Neural cell (in vitro differentiated cells): ENCODE data around the gene GRK1. TPM values are rescaled to one million over a fixed set of nuclear protein-coding genes. Genes with fewer than 3 reads are reported as not detected.

Source experiments
- H2AFZ ChIP-seq: fragments of 200-600, 300-800 bp; sonication (generic), shearing (Covaris generic); 2 replicates; pipeline ENCODE4 v1.6.0; 2014; ENCODE audit warnings: low read depth, mild to moderate bottlenecking, antibody characterized with exemption, low read length, moderate library complexity
- H3F3A ChIP-seq: fragments of 200-600 bp; shearing (Covaris generic); 2 replicates; pipeline ENCODE4 v1.6.1; 2016; ENCODE audit warnings: mild to moderate bottlenecking, moderate library complexity, mixed read lengths, antibody characterized with exemption, low read length; ENCODE audit not compliant: insufficient read depth, poor library complexity, severe bottlenecking
- H3K27ac ChIP-seq: fragments of 200-600, 300-800 bp; sonication (generic), shearing (Covaris generic); 2 replicates; pipeline ENCODE4 v1.5.1; 2014; ENCODE audit warnings: mild to moderate bottlenecking, low read length, moderate library complexity
- H3K27me3 ChIP-seq: fragments of 300-800, 200-600 bp; sonication (generic), shearing (Covaris generic); 2 replicates; pipeline ENCODE4 v1.6.0; 2014; ENCODE audit warnings: mild to moderate bottlenecking, low read depth, low read length, moderate library complexity; ENCODE audit not compliant: insufficient read depth
- H3K36me3 ChIP-seq: fragments of 300-800, 200-600 bp; sonication (generic), shearing (Covaris generic); 2 replicates; pipeline ENCODE4 v1.5.1; 2014; ENCODE audit warnings: mild to moderate bottlenecking, antibody characterized with exemption, low read length, moderate library complexity; ENCODE audit not compliant: insufficient read depth
- H3K4me2 ChIP-seq: fragments of 300-800, 200-600 bp; sonication (generic), shearing (Covaris generic); 2 replicates; pipeline ENCODE4 v1.6.0; 2014; ENCODE audit warnings: mild to moderate bottlenecking, low read length
- H3K4me3 ChIP-seq: fragments of 300-800, 200-600 bp; sonication (generic), shearing (Covaris generic); 2 replicates; pipeline ENCODE4 v1.5.1; 2014; ENCODE audit warnings: mild to moderate bottlenecking, low read length, moderate library complexity
- H3K79me2 ChIP-seq: fragments of 200-600 bp; shearing (Covaris generic); replicated peaks from 2 replicates; pipeline ENCODE4 v1.6.0; 2014; ENCODE audit warnings: mild to moderate bottlenecking, low read length, moderate library complexity; ENCODE audit not compliant: insufficient read depth
- H3K9ac ChIP-seq: fragments of 300-800, 200-600 bp; sonication (generic), shearing (Covaris generic); 2 replicates; pipeline ENCODE4 v1.6.1; 2016; ENCODE audit warnings: mild to moderate bottlenecking, low read length, mixed read lengths
- H3K9me2 ChIP-seq: fragments of 200-600 bp; shearing (Covaris generic); 2 replicates; pipeline ENCODE4 v1.6.1; 2016; ENCODE audit warnings: mild to moderate bottlenecking, low read length, mixed read lengths; ENCODE audit not compliant: insufficient read depth
- H3K9me3 ChIP-seq: fragments of 200-600, 300-800 bp; sonication (generic), shearing (Covaris generic); 2 replicates; pipeline ENCODE4 v1.6.1; 2016; ENCODE audit warnings: mild to moderate bottlenecking, mixed run types, low read length, moderate library complexity, mixed read lengths
- H4K20me1 ChIP-seq: fragments of 200-600 bp; shearing (Covaris generic); 2 replicates; pipeline ENCODE4 v1.6.1; 2016; ENCODE audit warnings: mild to moderate bottlenecking, mixed run types; ENCODE audit not compliant: insufficient read depth
- EP300 ChIP-seq: fragments of 450-650 bp; conservative IDR thresholded peaks from 2 replicates; pipeline ENCODE4 v1.6.1; 2014; ENCODE audit warnings: antibody characterized with exemption, mild to moderate bottlenecking, moderate library complexity; ENCODE audit not compliant: poor library complexity, severe bottlenecking
- EZH2 ChIP-seq: fragments of 200-600, 300-800 bp; shearing (Covaris generic), sonication (generic); IDR thresholded peaks from 2 replicates; pipeline ENCODE4 v1.6.1; 2014; ENCODE audit warnings: antibody characterized with exemption, low read length, borderline replicate concordance, mild to moderate bottlenecking; ENCODE audit not compliant: insufficient read depth, poor library complexity, severe bottlenecking
- MXI1 ChIP-seq: fragments of 450-650 bp; conservative IDR thresholded peaks from 2 replicates; pipeline ENCODE4 v1.6.1; 2014; ENCODE audit warnings: antibody characterized with exemption, mild to moderate bottlenecking; ENCODE audit not compliant: poor library complexity, severe bottlenecking
- POLR2AphosphoS5 ChIP-seq: IDR thresholded peaks from 2 replicates; pipeline ENCODE4 v1.6.1; 2012
- RAD21 ChIP-seq: fragments of 450-650 bp; conservative IDR thresholded peaks from 2 replicates; pipeline ENCODE4 v1.6.1; 2014; ENCODE audit warnings: antibody characterized with exemption, mild to moderate bottlenecking, moderate library complexity
- REST ChIP-seq: IDR thresholded peaks from 2 replicates; pipeline ENCODE4 v1.6.1; 2012; ENCODE audit warnings: borderline replicate concordance
- SMC3 ChIP-seq: fragments of 450-650 bp; conservative IDR thresholded peaks from 2 replicates; pipeline ENCODE4 v1.6.1; 2014; ENCODE audit warnings: antibody characterized with exemption, mild to moderate bottlenecking, moderate library complexity; ENCODE audit not compliant: poor library complexity
- TAF1 ChIP-seq: IDR thresholded peaks from 2 replicates; pipeline ENCODE4 v1.6.1; 2012; ENCODE audit warnings: low read depth
- polyA plus RNA-seq: library from polyadenylated mRNA; depleted of rRNA; stranded (reverse); fragments of >200 nt; gene quantifications from 2 replicates; pipeline ENCODE4 v1.2.3, GENCODE V29; 2014
- TF ChIP-seq, protein P1 (sequence below): fragments of 450-650 bp; IDR thresholded peaks from 2 replicates; pipeline ENCODE4 v1.5.1; 2014; ENCODE audit warnings: antibody characterized with exemption, mild to moderate bottlenecking, moderate library complexity; ENCODE audit not compliant: poor library complexity, severe bottlenecking

Gene GRK1
- polyA plus RNA-seq, 1 donor from 2014 or later = 0.06 TPM

DNA sequence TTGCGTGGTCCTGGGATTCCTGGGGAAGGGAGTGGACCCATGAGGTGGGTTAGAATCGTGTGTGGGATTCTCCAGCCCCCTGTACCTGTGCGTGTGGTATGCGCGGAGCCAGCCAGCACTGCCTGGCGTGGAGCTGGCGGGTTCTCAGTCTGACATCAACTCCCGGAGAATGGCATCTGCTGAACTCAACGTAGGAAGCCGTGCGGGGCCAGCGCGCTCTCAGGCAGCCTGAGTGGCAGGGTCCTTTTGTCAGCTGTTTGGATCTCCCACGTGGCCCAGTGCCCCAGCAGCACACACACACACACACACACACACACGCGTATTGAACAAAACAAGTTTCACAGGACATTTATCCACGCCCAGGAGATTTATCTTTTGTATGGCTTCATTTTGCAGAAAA is 37.2 kb upstream of the GRK1 start:
- Histone ChIP-seq H3K36me3 (no peaks in the 10 kb centered on the region), H4K20me1 (no peaks in the 10 kb centered on the region), H3K4me3 (no peak overlapping the region), H3K9ac (no peak overlapping the region), H3K27me3 (no peaks in the 10 kb centered on the region), H2AFZ (no peak overlapping the region), H3K9me2 (no peaks in the 10 kb centered on the region), H3K4me2 (no peak overlapping the region), H3K79me2 (no peaks in the 10 kb centered on the region), H3K9me3 (no peaks in the 10 kb centered on the region), H3K27ac (no peak overlapping the region), H3F3A (no peaks in the 10 kb centered on the region)
- TF ChIP-seq, protein P1, sequence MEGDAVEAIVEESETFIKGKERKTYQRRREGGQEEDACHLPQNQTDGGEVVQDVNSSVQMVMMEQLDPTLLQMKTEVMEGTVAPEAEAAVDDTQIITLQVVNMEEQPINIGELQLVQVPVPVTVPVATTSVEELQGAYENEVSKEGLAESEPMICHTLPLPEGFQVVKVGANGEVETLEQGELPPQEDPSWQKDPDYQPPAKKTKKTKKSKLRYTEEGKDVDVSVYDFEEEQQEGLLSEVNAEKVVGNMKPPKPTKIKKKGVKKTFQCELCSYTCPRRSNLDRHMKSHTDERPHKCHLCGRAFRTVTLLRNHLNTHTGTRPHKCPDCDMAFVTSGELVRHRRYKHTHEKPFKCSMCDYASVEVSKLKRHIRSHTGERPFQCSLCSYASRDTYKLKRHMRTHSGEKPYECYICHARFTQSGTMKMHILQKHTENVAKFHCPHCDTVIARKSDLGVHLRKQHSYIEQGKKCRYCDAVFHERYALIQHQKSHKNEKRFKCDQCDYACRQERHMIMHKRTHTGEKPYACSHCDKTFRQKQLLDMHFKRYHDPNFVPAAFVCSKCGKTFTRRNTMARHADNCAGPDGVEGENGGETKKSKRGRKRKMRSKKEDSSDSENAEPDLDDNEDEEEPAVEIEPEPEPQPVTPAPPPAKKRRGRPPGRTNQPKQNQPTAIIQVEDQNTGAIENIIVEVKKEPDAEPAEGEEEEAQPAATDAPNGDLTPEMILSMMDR = no peak
- TF ChIP-seq RAD21 (no peak), REST (no peak), SMC3 (no peak)

- no peaks in the 10 kb centered on the region for H3K9me3 ChIP-seq
- TF ChIP-seq RAD21 = no peak
- no peak for TF ChIP-seq EZH2
- TF ChIP-seq EP300 = no peak
- no peak for TF ChIP-seq POLR2AphosphoS5
- TF ChIP-seq TAF1 = no peak
- no peak for TF ChIP-seq MXI1
- no peak for TF ChIP-seq REST
- no peak for TF ChIP-seq SMC3
- TF ChIP-seq, protein P1 = no peak
- no peaks in the 10 kb centered on the region for H3K9me2 ChIP-seq
- H3K4me3 ChIP-seq = no peak overlapping the region
- H2AFZ ChIP-seq = no peak overlapping the region
- no peaks in the 10 kb centered on the region for H3K27me3 ChIP-seq
- no peaks in the 10 kb centered on the region for H3K79me2 ChIP-seq
- H3K27ac ChIP-seq = no peak overlapping the region
- no peak overlapping the region for H3K4me2 ChIP-seq
- no peaks in the 10 kb centered on the region for H3K36me3 ChIP-seq
- H3F3A ChIP-seq = no peaks in the 10 kb centered on the region
- no peak overlapping the region for H3K9ac ChIP-seq
- H4K20me1 ChIP-seq = no peaks in the 10 kb centered on the region
Measured at GRCh38 chr13:113630296-113630695, 36.7 kb upstream of the GRK1 start.
